Measurements from ENCODE around the gene DSTYK.

- TF ChIP-seq CTCF (conservative IDR thresholded peaks at IDR 0.05; ENCODE audit: low read depth, low read length) (no peak), EZH2 (IDR thresholded peaks at IDR 0.05; ENCODE audit: low read length, unreplicated experiment) (no peak), EZH2phosphoT487 (IDR thresholded peaks at IDR 0.05; ENCODE audit: borderline replicate concordance, low read length) (no peak)
These were observed 25.0 kb upstream of the DSTYK start for GRCh38 chr1:205236526-205236925.

Data from PC-3 (cell line).